Astrocyte of the cerebellum (primary cell): ENCODE measurements around the gene IZUMO1.
A peak's percentile ranks its signal among the peaks of the same experiment; 100 is the strongest.
"Not testable (repeated sequence)": the region's sequence is repeated elsewhere in the genome, so short reads cannot be mapped to it uniquely, and the experiment has no call there.

Experiments used
- DNase-seq: peaks from one replicate; pipeline ENCODE4 v3.0.0-alpha.2; 2011; ENCODE audit warnings: low read depth
- H3K4me3 ChIP-seq: 2 replicates; pipeline ENCODE4 v1.5.1; 2011; ENCODE audit warnings: mild to moderate bottlenecking, low read depth, low read length, moderate library complexity
- CTCF ChIP-seq: IDR thresholded peaks from 2 replicates; pipeline ENCODE4 v1.5.1; 2012; ENCODE audit warnings: low read length, low read depth, moderate library complexity, mild to moderate bottlenecking; ENCODE audit errors: missing control alignments
- in situ Hi-C: cut with HindIII; loops from 2 replicates; pipeline ENCODE4 v1.10.0; 2017; ENCODE audit warnings: low sequenced_read_pairs

IZUMO1 gene

GRCh38 chr19:48698046-48698445 is 48.7 kb downstream of the IZUMO1 start:
- H3K4me3 ChIP-seq, result no peak overlapping the region
- in situ Hi-C loops, result no loop called here
- DNase-seq, result peak; percentile 49
- no peak for TF ChIP-seq CTCF

- in situ Hi-C loops, result no loop called here
- H3K4me3 ChIP-seq, result peak overlapping the region; percentile 7
- no peak for DNase-seq
- no peak for TF ChIP-seq CTCF
Measured at GRCh38 chr19:48696353-48697010, 50.2 kb downstream of the IZUMO1 start.

GRCh38 chr19:48695743-48696352 is 50.9 kb downstream of the IZUMO1 start, which contains the start of gene FUT2:
TSS of gene FUT2 (plus strand) at chr19:48695971. CDS start at chr19:48702957, 6,986 bp downstream.
- DNase-seq, result no peak
- in situ Hi-C loops, result no loop called here
- no peak for TF ChIP-seq CTCF
- H3K4me3 ChIP-seq, result peak within 1 kb of the TSS; percentile 7

- DNase-seq, in situ Hi-C loops, H3K4me3 ChIP-seq: not testable (repeated sequence)
Measured at GRCh38 chr19:48693629-48694028, 53.1 kb downstream of the IZUMO1 start.
